Testis (tissue), 2 donors: ENCODE data around the gene PRPS1L1.

Experiments used
- POLR2A ChIP-seq: fragments of 450-650 bp; IDR thresholded peaks from one replicate; pipeline ENCODE4 v1.6.1; 2017; ENCODE audit warnings: antibody characterized with exemption, mild to moderate bottlenecking, moderate library complexity
- TF ChIP-seq, protein P1 (sequence below), 3 experiments: fragments of 450-650 bp in 2 of 3; fragments of 200-600 bp in 1 of 3; sonication (generic) in 1 of 3; IDR thresholded peaks; one replicate each; pipeline ENCODE4 v1.5.1; 2016 to 2019; ENCODE audit warnings: antibody characterized with exemption in 3 of 3, mild to moderate bottlenecking in 2 of 3, moderate library complexity in 1 of 3

DNA sequence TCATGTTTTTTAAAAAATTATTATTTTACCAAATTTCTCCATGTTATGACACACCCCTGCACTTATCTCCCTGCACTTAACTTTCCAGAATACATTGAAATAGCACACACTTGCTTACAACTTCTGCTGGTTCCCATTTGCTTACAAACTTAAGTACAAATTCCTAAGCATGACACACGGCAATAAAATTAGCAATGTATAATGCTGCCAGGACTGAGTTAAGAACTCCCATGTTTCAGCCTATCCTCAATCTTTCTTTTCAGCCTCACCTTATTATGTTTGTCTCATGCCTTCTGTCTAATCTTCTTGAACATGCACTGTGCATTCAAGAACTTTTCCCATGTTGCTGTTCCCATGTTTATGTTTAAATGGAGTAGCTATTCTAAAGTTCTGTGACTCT is 40.8 kb downstream of the PRPS1L1 start:
- TF ChIP-seq, protein P1, sequence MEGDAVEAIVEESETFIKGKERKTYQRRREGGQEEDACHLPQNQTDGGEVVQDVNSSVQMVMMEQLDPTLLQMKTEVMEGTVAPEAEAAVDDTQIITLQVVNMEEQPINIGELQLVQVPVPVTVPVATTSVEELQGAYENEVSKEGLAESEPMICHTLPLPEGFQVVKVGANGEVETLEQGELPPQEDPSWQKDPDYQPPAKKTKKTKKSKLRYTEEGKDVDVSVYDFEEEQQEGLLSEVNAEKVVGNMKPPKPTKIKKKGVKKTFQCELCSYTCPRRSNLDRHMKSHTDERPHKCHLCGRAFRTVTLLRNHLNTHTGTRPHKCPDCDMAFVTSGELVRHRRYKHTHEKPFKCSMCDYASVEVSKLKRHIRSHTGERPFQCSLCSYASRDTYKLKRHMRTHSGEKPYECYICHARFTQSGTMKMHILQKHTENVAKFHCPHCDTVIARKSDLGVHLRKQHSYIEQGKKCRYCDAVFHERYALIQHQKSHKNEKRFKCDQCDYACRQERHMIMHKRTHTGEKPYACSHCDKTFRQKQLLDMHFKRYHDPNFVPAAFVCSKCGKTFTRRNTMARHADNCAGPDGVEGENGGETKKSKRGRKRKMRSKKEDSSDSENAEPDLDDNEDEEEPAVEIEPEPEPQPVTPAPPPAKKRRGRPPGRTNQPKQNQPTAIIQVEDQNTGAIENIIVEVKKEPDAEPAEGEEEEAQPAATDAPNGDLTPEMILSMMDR (IDR thresholded peaks at IDR 0.05): no peak
- no peak for TF ChIP-seq POLR2A
